Sigmoid colon (tissue), 4 donors: ENCODE results near the gene ADAT1.

Experiments
- EP300 ChIP-seq, 4 donors: sonication (generic); formaldehyde crosslinking; IDR thresholded peaks; one replicate each; pipeline ENCODE4 v1.6.1; 2017; ENCODE audit warnings: antibody characterized with exemption in 4 of 4
- POLR2A ChIP-seq, 2 donors: fragments of 450-650 bp; IDR thresholded peaks; one replicate each; pipeline ENCODE4 v1.6.1; 2016; ENCODE audit warnings: antibody characterized with exemption in 2 of 2, mild to moderate bottlenecking in 2 of 2, moderate library complexity in 2 of 2
- POLR2AphosphoS5 ChIP-seq, 4 donors: sonication (generic); formaldehyde crosslinking; IDR thresholded peaks; one replicate each; pipeline ENCODE4 v1.6.1; 2017; ENCODE audit warnings: antibody characterized with exemption in 4 of 4
- TF ChIP-seq, protein P1 (sequence below), 4 experiments: fragments of 450-650 bp in 3 of 4; fragments of 200-600 bp in 1 of 4; IDR thresholded peaks; one replicate each; pipeline ENCODE4 v1.5.1; 2016 to 2019; ENCODE audit warnings: antibody characterized with exemption in 4 of 4, mild to moderate bottlenecking in 3 of 4, moderate library complexity in 2 of 4

DNA sequence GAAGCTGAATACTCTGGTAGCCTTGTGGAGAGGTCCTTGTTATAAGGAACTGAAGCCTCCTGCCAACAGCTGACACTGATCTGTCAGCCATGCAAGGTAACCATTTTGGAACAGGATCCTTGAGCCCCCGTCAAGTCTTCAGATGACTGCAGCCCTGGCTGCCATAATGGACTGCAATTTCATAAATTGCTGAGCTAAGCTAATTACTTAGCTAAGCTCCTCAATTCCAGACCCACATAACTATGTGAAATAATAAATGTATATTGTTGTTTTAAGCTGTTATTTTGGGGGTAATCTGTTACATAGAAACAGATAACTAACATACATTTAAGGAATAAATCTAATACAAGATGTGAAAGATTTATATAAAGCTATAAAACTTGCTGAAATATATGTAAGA is 16.6 kb downstream of the ADAT1 start:
- TF ChIP-seq, protein P1, sequence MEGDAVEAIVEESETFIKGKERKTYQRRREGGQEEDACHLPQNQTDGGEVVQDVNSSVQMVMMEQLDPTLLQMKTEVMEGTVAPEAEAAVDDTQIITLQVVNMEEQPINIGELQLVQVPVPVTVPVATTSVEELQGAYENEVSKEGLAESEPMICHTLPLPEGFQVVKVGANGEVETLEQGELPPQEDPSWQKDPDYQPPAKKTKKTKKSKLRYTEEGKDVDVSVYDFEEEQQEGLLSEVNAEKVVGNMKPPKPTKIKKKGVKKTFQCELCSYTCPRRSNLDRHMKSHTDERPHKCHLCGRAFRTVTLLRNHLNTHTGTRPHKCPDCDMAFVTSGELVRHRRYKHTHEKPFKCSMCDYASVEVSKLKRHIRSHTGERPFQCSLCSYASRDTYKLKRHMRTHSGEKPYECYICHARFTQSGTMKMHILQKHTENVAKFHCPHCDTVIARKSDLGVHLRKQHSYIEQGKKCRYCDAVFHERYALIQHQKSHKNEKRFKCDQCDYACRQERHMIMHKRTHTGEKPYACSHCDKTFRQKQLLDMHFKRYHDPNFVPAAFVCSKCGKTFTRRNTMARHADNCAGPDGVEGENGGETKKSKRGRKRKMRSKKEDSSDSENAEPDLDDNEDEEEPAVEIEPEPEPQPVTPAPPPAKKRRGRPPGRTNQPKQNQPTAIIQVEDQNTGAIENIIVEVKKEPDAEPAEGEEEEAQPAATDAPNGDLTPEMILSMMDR (IDR thresholded peaks at IDR 0.05): no peak
- TF ChIP-seq POLR2A (IDR thresholded peaks at IDR 0.05): no peak
- TF ChIP-seq POLR2AphosphoS5 (IDR thresholded peaks at IDR 0.05): no peak
- no peak for TF ChIP-seq EP300 (IDR thresholded peaks at IDR 0.05)
